Liver (tissue), 9 donors: ENCODE measurements around the gene MSH6. TPM values are rescaled to one million over a fixed set of nuclear protein-coding genes. Genes with fewer than 3 reads are reported as not detected.

Source experiments
- DNase-seq: peaks from one replicate; pipeline ENCODE4 v3.0.0-alpha.2; 2017; ENCODE audit warnings: low spot score
- H3K27ac ChIP-seq, 2 donors: one replicate each; pipeline ENCODE4 v1.7.0; 2013; ENCODE audit warnings: inconsistent platforms in 2 of 2, low read length in 2 of 2, control low read depth in 1 of 2, low read depth in 1 of 2, mild to moderate bottlenecking in 1 of 2
- H3K27me3 ChIP-seq, 4 donors: one replicate each; pipeline versions ENCODE4 v1.6.1 to v1.7.0; 2013; ENCODE audit warnings: low read length in 3 of 4, inconsistent platforms in 1 of 4, mild to moderate bottlenecking in 1 of 4, moderate library complexity in 1 of 4; ENCODE audit not compliant: control insufficient read depth in 4 of 4, insufficient read depth in 4 of 4
- H3K36me3 ChIP-seq, 4 donors: one replicate each; pipeline versions ENCODE4 v1.6.1 to v1.7.0; 2013; ENCODE audit warnings: low read length in 3 of 4, mild to moderate bottlenecking in 3 of 4, low read depth in 1 of 4, moderate library complexity in 1 of 4; ENCODE audit not compliant: control insufficient read depth in 4 of 4, insufficient read depth in 3 of 4
- H3K4me1 ChIP-seq, 4 donors: one replicate each; pipeline versions ENCODE4 v1.6.1 to v1.7.0; 2013; ENCODE audit warnings: low read length in 3 of 4, mild to moderate bottlenecking in 3 of 4, moderate library complexity in 1 of 4; ENCODE audit not compliant: control insufficient read depth in 4 of 4, insufficient read depth in 4 of 4
- H3K4me3 ChIP-seq, 3 donors: one replicate each; pipeline versions ENCODE4 v1.6.1 to v1.7.0; 2013; ENCODE audit warnings: low read length in 3 of 3, control low read depth in 1 of 3, low read depth in 1 of 3, mild to moderate bottlenecking in 1 of 3
- H3K9ac ChIP-seq, 2 donors: one replicate each; pipeline ENCODE4 v1.7.0; 2013; ENCODE audit warnings: low read length in 2 of 2, mild to moderate bottlenecking in 2 of 2, moderate library complexity in 2 of 2, control low read depth in 1 of 2, low read depth in 1 of 2
- H3K9me3 ChIP-seq, 4 donors: one replicate each; pipeline versions ENCODE4 v1.6.1 to v1.7.0; 2013; ENCODE audit warnings: low read length in 3 of 4; ENCODE audit not compliant: control insufficient read depth in 4 of 4
- EGR1 ChIP-seq, 2 donors: IDR thresholded peaks; 2 replicates each; pipeline ENCODE4 v1.6.1; 2016 to 2018; ENCODE audit warnings: antibody characterized with exemption in 2 of 2, low read depth in 2 of 2
- FOXA1 ChIP-seq: IDR thresholded peaks from 2 replicates; pipeline ENCODE4 v1.6.1; 2016; ENCODE audit warnings: antibody characterized with exemption
- FOXA2 ChIP-seq: IDR thresholded peaks from 2 replicates; pipeline ENCODE4 v1.6.1; 2016; ENCODE audit warnings: antibody characterized with exemption
- HNF4G ChIP-seq: IDR thresholded peaks from 2 replicates; pipeline ENCODE4 v1.6.1; 2016; ENCODE audit warnings: antibody characterized with exemption
- JUND ChIP-seq, 2 donors: IDR thresholded peaks; 2 replicates each; pipeline ENCODE4 v1.6.1; 2016; ENCODE audit warnings: antibody characterized with exemption in 2 of 2
- NR2F2 ChIP-seq: IDR thresholded peaks from 2 replicates; pipeline ENCODE4 v1.6.1; 2016; ENCODE audit warnings: antibody characterized with exemption
- RAD21 ChIP-seq, 2 donors: IDR thresholded peaks; 2 replicates each; pipeline ENCODE4 v1.6.1; 2016; ENCODE audit warnings: antibody characterized with exemption in 2 of 2, mild to moderate bottlenecking in 2 of 2
- TAF1 ChIP-seq: conservative IDR thresholded peaks from 2 replicates; pipeline ENCODE4 v1.6.1; 2016; ENCODE audit warnings: antibody characterized with exemption, mild to moderate bottlenecking
- YY1 ChIP-seq: IDR thresholded peaks from 2 replicates; pipeline ENCODE4 v1.6.1; 2016; ENCODE audit warnings: antibody characterized with exemption, mild to moderate bottlenecking
- WGBS: extraction: QIAGEN DNeasy Blood & Tissue Kit; methylation state at CpG from one replicate; pipeline ENCODE4 v1.1.7; 2013; 5-methylcytosine and 5-hydroxymethylcytosine counted together
- polyA plus RNA-seq, 2 donors: library from polyadenylated mRNA; stranded (reverse) in 1 of 2; unstranded in 1 of 2; fragments of 200-250 nt in 1 of 2; fragments of >200 nt in 1 of 2; fragmentation: Nextera tagmentation in 1 of 2; extraction: Ambion mirVana in 1 of 2; gene quantifications; one replicate each; pipeline versions ENCODE4 v1.2.1 to v1.2.3, GENCODE V29; 2013 to 2015
- total RNA-seq, 2 donors: library from RNA; depleted of rRNA; stranded (reverse); fragments of >200 nt; gene quantifications; one replicate each; pipeline ENCODE4 v1.2.3, GENCODE V29; 2014
- TF ChIP-seq, protein P1 (sequence below): IDR thresholded peaks from 2 replicates; pipeline ENCODE4 v1.6.1; 2016; ENCODE audit warnings: antibody characterized with exemption, mild to moderate bottlenecking
- TF ChIP-seq, protein P2 (sequence below): fragments of 150-350 bp; IDR thresholded peaks from 2 replicates; pipeline ENCODE4 v1.5.1; 2017; ENCODE audit warnings: improper control_type of control experiment, low read depth, low read length; ENCODE audit not compliant: missing input control
- TF ChIP-seq, protein P3 (sequence below): IDR thresholded peaks from 2 replicates; pipeline ENCODE4 v1.6.1; 2016; ENCODE audit warnings: antibody characterized with exemption
- donor health status: healthy.
- donor health status: healthy.
- donor health status: healthy.
- donor health status: healthy.
- donor health status: healthy.

The MSH6 gene
- total and polyA plus RNA-seq, 4 donors, result 5.3 to 40.5 (median 17.6) TPM

DNA sequence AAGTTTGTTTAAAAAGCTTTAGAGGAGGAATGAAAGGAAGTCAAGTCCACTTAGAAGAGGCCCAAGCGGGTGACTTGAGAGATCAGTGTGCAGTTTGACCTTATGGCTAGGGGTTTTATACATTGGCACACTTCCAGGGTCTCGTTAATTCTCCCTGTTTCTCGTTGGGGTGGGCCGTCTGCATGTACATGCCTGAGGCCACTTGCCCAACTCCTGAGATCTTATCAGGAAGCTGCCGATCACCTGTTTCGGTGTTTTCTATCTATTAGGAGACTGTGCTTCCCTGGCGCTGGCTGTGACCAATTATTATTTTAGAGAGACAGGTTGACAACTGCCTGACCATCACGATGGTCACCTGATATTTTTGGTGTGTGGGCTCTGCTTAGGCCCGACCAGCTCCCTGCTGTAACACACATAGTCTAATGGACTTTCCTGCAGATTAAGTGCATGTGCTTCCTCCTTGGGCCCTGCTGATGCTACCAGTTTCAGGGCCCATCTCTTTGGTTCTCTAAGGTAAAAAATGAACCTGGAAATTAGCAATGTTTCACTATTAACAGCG is 31.0 kb upstream of the MSH6 start:
- H3K36me3 ChIP-seq, result no peaks in the 10 kb centered on the region

DNA sequence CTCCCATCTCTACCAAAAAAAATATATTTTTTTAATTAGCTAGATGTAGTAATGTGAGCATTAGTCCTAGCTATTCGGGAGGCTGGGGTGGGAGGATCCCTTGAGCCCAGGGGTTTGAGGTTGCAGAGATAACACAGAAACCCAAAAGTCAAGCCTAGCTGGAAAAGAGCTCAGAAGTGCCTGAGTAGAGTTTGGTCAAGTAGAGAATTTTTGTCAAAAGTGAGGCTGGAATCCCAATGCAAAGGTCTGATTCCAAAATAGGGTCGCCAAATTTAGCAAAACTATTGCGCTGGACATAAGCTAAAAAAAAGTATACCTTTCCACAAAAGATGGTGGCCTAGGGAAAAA is 15.5 kb upstream of the MSH6 start:
- 50% methylated on average over 3 of the region's 3 CpGs for WGBS
- H3K27ac ChIP-seq, result peak overlapping the region; percentile 25 to 37
- H3K9me3 ChIP-seq, result no peaks in the 10 kb centered on the region
- no peak overlapping the region for H3K9ac ChIP-seq
- no peak for DNase-seq
- no peaks in the 10 kb centered on the region for H3K27me3 ChIP-seq
- no peak overlapping the region for H3K4me3 ChIP-seq
- no peaks in the 10 kb centered on the region for H3K36me3 ChIP-seq
- no peak for TF ChIP-seq HNF4G
- TF ChIP-seq, protein P1, sequence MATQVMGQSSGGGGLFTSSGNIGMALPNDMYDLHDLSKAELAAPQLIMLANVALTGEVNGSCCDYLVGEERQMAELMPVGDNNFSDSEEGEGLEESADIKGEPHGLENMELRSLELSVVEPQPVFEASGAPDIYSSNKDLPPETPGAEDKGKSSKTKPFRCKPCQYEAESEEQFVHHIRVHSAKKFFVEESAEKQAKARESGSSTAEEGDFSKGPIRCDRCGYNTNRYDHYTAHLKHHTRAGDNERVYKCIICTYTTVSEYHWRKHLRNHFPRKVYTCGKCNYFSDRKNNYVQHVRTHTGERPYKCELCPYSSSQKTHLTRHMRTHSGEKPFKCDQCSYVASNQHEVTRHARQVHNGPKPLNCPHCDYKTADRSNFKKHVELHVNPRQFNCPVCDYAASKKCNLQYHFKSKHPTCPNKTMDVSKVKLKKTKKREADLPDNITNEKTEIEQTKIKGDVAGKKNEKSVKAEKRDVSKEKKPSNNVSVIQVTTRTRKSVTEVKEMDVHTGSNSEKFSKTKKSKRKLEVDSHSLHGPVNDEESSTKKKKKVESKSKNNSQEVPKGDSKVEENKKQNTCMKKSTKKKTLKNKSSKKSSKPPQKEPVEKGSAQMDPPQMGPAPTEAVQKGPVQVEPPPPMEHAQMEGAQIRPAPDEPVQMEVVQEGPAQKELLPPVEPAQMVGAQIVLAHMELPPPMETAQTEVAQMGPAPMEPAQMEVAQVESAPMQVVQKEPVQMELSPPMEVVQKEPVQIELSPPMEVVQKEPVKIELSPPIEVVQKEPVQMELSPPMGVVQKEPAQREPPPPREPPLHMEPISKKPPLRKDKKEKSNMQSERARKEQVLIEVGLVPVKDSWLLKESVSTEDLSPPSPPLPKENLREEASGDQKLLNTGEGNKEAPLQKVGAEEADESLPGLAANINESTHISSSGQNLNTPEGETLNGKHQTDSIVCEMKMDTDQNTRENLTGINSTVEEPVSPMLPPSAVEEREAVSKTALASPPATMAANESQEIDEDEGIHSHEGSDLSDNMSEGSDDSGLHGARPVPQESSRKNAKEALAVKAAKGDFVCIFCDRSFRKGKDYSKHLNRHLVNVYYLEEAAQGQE, result peak; percentile 3
- TF ChIP-seq YY1, result peak; percentile 36
- H3K4me1 ChIP-seq, result peaks cover 0 to 9% (median 7%) of the 10 kb centered on the region in 4 donors

More for the DNA sequence above, 31.0 kb upstream of the MSH6 start:
- Histone ChIP-seq H3K4me3 (no peak overlapping the region), H3K27me3 (no peaks in the 10 kb centered on the region), H3K27ac (no peak overlapping the region), H3K4me1 (no peaks in the 10 kb centered on the region), H3K9me3 (peaks cover 0 to 2% (median 0%) of the 10 kb centered on the region in 4 donors), H3K9ac (no peak overlapping the region)
- 78% methylated on average over 10 of the region's 10 CpGs for whole genome bisulfite sequencing
- TF ChIP-seq NR2F2 (no peak), RAD21 (IDR thresholded peaks at IDR 0.05) (no peak), YY1 (no peak), FOXA1 (no peak), TAF1 (no peak), JUND (IDR thresholded peaks at IDR 0.05) (no peak), EGR1 (IDR thresholded peaks at IDR 0.05; ENCODE audit: low read depth in 2 of 2) (no peak), FOXA2 (no peak)
- TF ChIP-seq, protein P2, sequence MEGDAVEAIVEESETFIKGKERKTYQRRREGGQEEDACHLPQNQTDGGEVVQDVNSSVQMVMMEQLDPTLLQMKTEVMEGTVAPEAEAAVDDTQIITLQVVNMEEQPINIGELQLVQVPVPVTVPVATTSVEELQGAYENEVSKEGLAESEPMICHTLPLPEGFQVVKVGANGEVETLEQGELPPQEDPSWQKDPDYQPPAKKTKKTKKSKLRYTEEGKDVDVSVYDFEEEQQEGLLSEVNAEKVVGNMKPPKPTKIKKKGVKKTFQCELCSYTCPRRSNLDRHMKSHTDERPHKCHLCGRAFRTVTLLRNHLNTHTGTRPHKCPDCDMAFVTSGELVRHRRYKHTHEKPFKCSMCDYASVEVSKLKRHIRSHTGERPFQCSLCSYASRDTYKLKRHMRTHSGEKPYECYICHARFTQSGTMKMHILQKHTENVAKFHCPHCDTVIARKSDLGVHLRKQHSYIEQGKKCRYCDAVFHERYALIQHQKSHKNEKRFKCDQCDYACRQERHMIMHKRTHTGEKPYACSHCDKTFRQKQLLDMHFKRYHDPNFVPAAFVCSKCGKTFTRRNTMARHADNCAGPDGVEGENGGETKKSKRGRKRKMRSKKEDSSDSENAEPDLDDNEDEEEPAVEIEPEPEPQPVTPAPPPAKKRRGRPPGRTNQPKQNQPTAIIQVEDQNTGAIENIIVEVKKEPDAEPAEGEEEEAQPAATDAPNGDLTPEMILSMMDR, result no peak
- TF ChIP-seq, protein P1, result no peak
- TF ChIP-seq, protein P3, sequence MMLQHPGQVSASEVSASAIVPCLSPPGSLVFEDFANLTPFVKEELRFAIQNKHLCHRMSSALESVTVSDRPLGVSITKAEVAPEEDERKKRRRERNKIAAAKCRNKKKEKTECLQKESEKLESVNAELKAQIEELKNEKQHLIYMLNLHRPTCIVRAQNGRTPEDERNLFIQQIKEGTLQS, result no peak
- no peak for DNase-seq
